PC-3 (cell line): ENCODE measurements around the gene VPS35L. TPM values are rescaled to one million over a fixed set of nuclear protein-coding genes. Genes with fewer than 3 reads are reported as not detected.

Experiments used
- ATAC-seq: fragments of 200-7000 bp; cut with Tn5 transposase; 2 replicates; pipeline ENCODE4 v1.9.1; 2020; ENCODE audit warnings: mild to moderate bottlenecking, moderate library complexity
- BruUV-seq: library from RNA; stranded (reverse); fragments of 400-500 nt; replicated peaks from 2 replicates; lab custom pipeline; 2021; lab: Mats Ljungman, UMichigan
- CTCF ChIA-PET: fragments of 300-600 bp; sonication (Branson Sonifier 250); formaldehyde crosslinking; loops from one replicate; lab custom pipeline; 2022; ENCODE audit warnings: antibody characterized with exemption; lab: Charles Lee
- POLR2A ChIA-PET: fragments of 300-600 bp; sonication (Branson Sonifier 250); formaldehyde crosslinking; loops from one replicate; lab custom pipeline; 2022; ENCODE audit warnings: antibody characterized with exemption; ENCODE audit not compliant: unreplicated experiment; lab: Charles Lee
- DNase-seq: peaks from one replicate; pipeline ENCODE4 v3.0.0-alpha.2; 2015
- H2AFZ ChIP-seq: fragments of 300-600 bp; sonication (generic); 2 replicates; pipeline ENCODE4 v1.6.0; 2016; ENCODE audit warnings: antibody characterized with exemption, low read length
- H3F3A ChIP-seq: fragments of 300-600 bp; sonication (generic); one replicate; pipeline ENCODE4 v1.6.0; 2017; ENCODE audit warnings: antibody characterized with exemption, low read length, control low read depth, mild to moderate bottlenecking; ENCODE audit not compliant: unreplicated experiment
- H3K27ac ChIP-seq: fragments of 300-600 bp; sonication (generic); 2 replicates; pipeline ENCODE4 v1.5.1; 2016; ENCODE audit warnings: mild to moderate bottlenecking, low read length
- H3K27me3 ChIP-seq: fragments of 300-600 bp; sonication (generic); 2 replicates; pipeline ENCODE4 v1.6.1; 2016; ENCODE audit warnings: low read length, mixed read lengths
- H3K36me3 ChIP-seq: fragments of 300-600 bp; sonication (generic); 2 replicates; pipeline ENCODE4 v1.6.1; 2016; ENCODE audit warnings: low read depth, mixed run types, low read length, mixed read lengths
- H3K4me1 ChIP-seq: fragments of 300-600 bp; sonication (generic); 2 replicates; pipeline ENCODE4 v1.5.1; 2016; ENCODE audit warnings: low read length; ENCODE audit not compliant: insufficient read depth
- H3K4me2 ChIP-seq: fragments of 300-600 bp; sonication (generic); 2 replicates; pipeline ENCODE4 v1.6.0; 2016; ENCODE audit warnings: low read length
- H3K4me3 ChIP-seq: fragments of 300-600 bp; sonication (generic); 2 replicates; pipeline ENCODE4 v1.5.1; 2016; ENCODE audit warnings: mild to moderate bottlenecking, low read length, mixed read lengths
- H3K79me2 ChIP-seq: fragments of 300-600 bp; sonication (generic); 2 replicates; pipeline ENCODE4 v1.6.1; 2017; ENCODE audit warnings: low read length, mixed read lengths
- H3K9ac ChIP-seq: fragments of 300-600 bp; sonication (generic); 2 replicates; pipeline ENCODE4 v1.6.0; 2016; ENCODE audit warnings: mild to moderate bottlenecking, low read length
- H3K9me2 ChIP-seq: fragments of 300-600 bp; sonication (generic); replicated peaks from 2 replicates; pipeline ENCODE4 v1.6.1; 2016; ENCODE audit warnings: mixed run types, low read length, mixed read lengths
- H3K9me3 ChIP-seq: fragments of 300-600 bp; sonication (generic); 2 replicates; pipeline ENCODE4 v1.6.1; 2016; ENCODE audit warnings: low read length, mixed read lengths
- H4K20me1 ChIP-seq: fragments of 300-600 bp; sonication (generic); 2 replicates; pipeline ENCODE4 v1.6.1; 2016; ENCODE audit warnings: low read length, mixed read lengths
- EZH2 ChIP-seq: fragments of 300-600 bp; sonication (generic); IDR thresholded peaks from one replicate; pipeline ENCODE4 v1.6.1; 2017; ENCODE audit warnings: antibody characterized with exemption, mild to moderate bottlenecking, low read length; ENCODE audit not compliant: unreplicated experiment
- EZH2phosphoT487 ChIP-seq: fragments of 300-600 bp; sonication (generic); IDR thresholded peaks from 2 replicates; pipeline ENCODE4 v1.6.1; 2018; ENCODE audit warnings: mild to moderate bottlenecking, antibody characterized with exemption, low read length, borderline replicate concordance
- intact Hi-C: fragments of 100-400 bp; cut with micrococcal nuclease; formaldehyde crosslinking; loops from 2 replicates; pipeline ENCODE4 v1.9.0; 2023
- total RNA-seq: library from RNA; depleted of rRNA; stranded (reverse); fragments of >200 nt; gene quantifications from 2 replicates; pipeline ENCODE4 v1.2.3, GENCODE V29; 2014
- TF ChIP-seq, protein P1 (sequence below): fragments of 300-600 bp; sonication (generic); conservative IDR thresholded peaks from 2 replicates; pipeline ENCODE4 v1.5.1; 2017; ENCODE audit warnings: antibody characterized with exemption, low read depth, mild to moderate bottlenecking, low read length

VPS35L gene
- total RNA-seq, 1 experiment from 2014 or later: 2.9 TPM

DNA sequence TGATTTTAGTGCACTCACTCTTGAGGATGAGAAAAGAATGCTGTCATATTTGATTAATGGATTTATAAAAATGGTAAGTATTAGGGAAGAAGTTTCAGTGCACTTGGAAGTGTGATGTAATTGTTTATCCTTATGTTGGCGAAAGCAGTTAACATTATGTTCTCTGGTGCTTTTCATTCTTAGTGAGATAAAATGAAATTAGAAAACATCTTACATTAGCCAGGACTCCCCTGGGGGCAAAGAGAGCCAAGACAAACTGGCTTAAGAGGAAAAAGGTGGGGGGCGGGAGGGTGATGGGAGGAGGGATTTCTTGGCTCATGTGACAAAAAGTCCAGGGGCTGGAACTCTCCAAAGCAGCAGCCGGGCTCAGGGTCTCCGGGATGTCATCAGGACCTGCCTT, 89.4 kb downstream of the VPS35L start:
- no TSS peak for BruUV-seq
- Histone ChIP-seq H3K79me2 (no peaks in the 10 kb centered on the region), H3K27ac (no peak overlapping the region), H2AFZ (no peak overlapping the region), H3K4me3 (no peak overlapping the region), H3K9ac (no peak overlapping the region), H3K4me2 (no peak overlapping the region), H3K9me3 (no peaks in the 10 kb centered on the region), H3K36me3 (no peaks in the 10 kb centered on the region), H3K4me1 (no peaks in the 10 kb centered on the region), H4K20me1 (no peaks in the 10 kb centered on the region), H3K27me3 (no peaks in the 10 kb centered on the region), H3F3A (no peaks in the 10 kb centered on the region), H3K9me2 (no peaks in the 10 kb centered on the region)
- intact Hi-C loops: no loop called here
- TF ChIP-seq EZH2phosphoT487 (no peak), EZH2 (no peak)
- TF ChIP-seq, protein P1, sequence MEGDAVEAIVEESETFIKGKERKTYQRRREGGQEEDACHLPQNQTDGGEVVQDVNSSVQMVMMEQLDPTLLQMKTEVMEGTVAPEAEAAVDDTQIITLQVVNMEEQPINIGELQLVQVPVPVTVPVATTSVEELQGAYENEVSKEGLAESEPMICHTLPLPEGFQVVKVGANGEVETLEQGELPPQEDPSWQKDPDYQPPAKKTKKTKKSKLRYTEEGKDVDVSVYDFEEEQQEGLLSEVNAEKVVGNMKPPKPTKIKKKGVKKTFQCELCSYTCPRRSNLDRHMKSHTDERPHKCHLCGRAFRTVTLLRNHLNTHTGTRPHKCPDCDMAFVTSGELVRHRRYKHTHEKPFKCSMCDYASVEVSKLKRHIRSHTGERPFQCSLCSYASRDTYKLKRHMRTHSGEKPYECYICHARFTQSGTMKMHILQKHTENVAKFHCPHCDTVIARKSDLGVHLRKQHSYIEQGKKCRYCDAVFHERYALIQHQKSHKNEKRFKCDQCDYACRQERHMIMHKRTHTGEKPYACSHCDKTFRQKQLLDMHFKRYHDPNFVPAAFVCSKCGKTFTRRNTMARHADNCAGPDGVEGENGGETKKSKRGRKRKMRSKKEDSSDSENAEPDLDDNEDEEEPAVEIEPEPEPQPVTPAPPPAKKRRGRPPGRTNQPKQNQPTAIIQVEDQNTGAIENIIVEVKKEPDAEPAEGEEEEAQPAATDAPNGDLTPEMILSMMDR: no peak
- ATAC-seq (no peak), DNase-seq (no peak)
- ChIA-PET POLR2A (no interaction called here), CTCF (no interaction called here)

DNA sequence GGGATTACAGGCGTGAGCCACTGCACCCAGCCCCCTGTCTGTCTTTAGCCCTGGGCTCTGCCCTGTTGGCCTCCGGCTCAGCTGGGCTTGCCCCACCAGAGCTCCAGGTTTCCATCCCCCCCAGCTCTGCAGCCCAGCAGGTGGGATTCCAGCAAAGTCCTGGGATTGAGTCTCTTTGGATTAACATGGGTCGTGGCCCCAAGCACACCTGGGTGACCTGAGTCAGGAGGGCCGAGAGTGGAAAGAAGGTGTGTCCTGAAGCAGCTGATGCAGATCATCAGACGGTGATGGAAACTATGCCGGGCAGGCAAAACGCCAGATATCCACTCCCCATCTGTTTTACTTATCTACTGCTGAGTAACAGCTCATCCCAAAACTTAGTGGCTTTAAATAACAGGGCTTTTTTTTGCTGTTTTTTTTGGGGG, 90.1 kb downstream of the VPS35L start:
- H3K9ac ChIP-seq: no peak overlapping the region
- H3K79me2 ChIP-seq: no peaks in the 10 kb centered on the region
- no peak overlapping the region for H3K27ac ChIP-seq
- ChIA-PET CTCF (no interaction called here), POLR2A (no interaction called here)
- H3K9me2 ChIP-seq: no peaks in the 10 kb centered on the region
- H3K36me3 ChIP-seq: no peaks in the 10 kb centered on the region
- H3K4me1 ChIP-seq: no peaks in the 10 kb centered on the region
- BruUV-seq: no TSS peak
- no peak overlapping the region for H3K4me2 ChIP-seq
- H3K4me3 ChIP-seq: no peak overlapping the region
- no peak overlapping the region for H2AFZ ChIP-seq
- DNase-seq: no peak
- TF ChIP-seq, protein P1: no peak
- no peak for TF ChIP-seq EZH2phosphoT487
- TF ChIP-seq EZH2: no peak
- ATAC-seq: no peak
- H3K27me3 ChIP-seq: no peaks in the 10 kb centered on the region
- no peaks in the 10 kb centered on the region for H4K20me1 ChIP-seq
- no peaks in the 10 kb centered on the region for H3K9me3 ChIP-seq
- intact Hi-C loops: no loop called here
- H3F3A ChIP-seq: no peaks in the 10 kb centered on the region

DNA sequence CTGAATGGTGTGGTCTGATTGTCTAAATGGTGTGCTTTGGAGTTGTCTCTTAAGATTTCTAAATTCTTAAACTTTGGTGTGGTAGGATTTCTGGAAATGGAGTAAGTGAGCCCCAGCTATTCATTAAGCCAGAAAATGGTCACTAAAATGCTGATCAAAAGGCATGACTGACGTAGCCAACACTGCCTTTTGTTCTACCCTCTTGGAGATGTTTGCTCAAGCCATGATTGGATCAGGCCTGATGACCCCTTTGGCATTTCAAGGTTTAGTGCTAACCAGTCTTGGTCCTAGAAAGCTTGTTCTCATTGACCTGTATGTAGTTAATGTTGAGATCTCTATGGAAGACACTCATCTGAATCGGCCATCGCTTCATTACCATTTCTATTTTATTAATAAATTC, 94.5 kb downstream of the VPS35L start:
- Histone ChIP-seq H3K36me3 (no peaks in the 10 kb centered on the region), H3K9me3 (no peaks in the 10 kb centered on the region), H3K27me3 (no peaks in the 10 kb centered on the region), H3K79me2 (no peaks in the 10 kb centered on the region), H3K9me2 (no peaks in the 10 kb centered on the region), H3K4me3 (no peak overlapping the region), H3K4me1 (no peaks in the 10 kb centered on the region), H4K20me1 (no peaks in the 10 kb centered on the region), H3F3A (no peaks in the 10 kb centered on the region), H3K9ac (no peak overlapping the region), H3K27ac (no peak overlapping the region), H3K4me2 (no peak overlapping the region), H2AFZ (no peak overlapping the region)
- CTCF ChIA-PET: no interaction called here
- DNase-seq (no peak), ATAC-seq (no peak)
- no peak for TF ChIP-seq EZH2phosphoT487
- no peak for TF ChIP-seq EZH2
- TF ChIP-seq, protein P1: no peak
- no TSS peak for BruUV-seq
- POLR2A ChIA-PET: no interaction called here
- intact Hi-C loops: no loop called here
